Measurements from ENCODE around the gene MRPL24. TPM values are rescaled to one million over a fixed set of nuclear protein-coding genes. Genes with fewer than 3 reads are reported as not detected.

The MRPL24 gene
- total and polyA plus RNA-seq, 2 of the 8 experiments (the other 6 are each of a cell fraction or from before 2014, with no cell fraction given): 29.7 to 35.2 TPM

GRCh38 chr1:156751757-156752481 is 11.0 kb upstream of the MRPL24 start (continued):
- TF ChIP-seq, protein P1, sequence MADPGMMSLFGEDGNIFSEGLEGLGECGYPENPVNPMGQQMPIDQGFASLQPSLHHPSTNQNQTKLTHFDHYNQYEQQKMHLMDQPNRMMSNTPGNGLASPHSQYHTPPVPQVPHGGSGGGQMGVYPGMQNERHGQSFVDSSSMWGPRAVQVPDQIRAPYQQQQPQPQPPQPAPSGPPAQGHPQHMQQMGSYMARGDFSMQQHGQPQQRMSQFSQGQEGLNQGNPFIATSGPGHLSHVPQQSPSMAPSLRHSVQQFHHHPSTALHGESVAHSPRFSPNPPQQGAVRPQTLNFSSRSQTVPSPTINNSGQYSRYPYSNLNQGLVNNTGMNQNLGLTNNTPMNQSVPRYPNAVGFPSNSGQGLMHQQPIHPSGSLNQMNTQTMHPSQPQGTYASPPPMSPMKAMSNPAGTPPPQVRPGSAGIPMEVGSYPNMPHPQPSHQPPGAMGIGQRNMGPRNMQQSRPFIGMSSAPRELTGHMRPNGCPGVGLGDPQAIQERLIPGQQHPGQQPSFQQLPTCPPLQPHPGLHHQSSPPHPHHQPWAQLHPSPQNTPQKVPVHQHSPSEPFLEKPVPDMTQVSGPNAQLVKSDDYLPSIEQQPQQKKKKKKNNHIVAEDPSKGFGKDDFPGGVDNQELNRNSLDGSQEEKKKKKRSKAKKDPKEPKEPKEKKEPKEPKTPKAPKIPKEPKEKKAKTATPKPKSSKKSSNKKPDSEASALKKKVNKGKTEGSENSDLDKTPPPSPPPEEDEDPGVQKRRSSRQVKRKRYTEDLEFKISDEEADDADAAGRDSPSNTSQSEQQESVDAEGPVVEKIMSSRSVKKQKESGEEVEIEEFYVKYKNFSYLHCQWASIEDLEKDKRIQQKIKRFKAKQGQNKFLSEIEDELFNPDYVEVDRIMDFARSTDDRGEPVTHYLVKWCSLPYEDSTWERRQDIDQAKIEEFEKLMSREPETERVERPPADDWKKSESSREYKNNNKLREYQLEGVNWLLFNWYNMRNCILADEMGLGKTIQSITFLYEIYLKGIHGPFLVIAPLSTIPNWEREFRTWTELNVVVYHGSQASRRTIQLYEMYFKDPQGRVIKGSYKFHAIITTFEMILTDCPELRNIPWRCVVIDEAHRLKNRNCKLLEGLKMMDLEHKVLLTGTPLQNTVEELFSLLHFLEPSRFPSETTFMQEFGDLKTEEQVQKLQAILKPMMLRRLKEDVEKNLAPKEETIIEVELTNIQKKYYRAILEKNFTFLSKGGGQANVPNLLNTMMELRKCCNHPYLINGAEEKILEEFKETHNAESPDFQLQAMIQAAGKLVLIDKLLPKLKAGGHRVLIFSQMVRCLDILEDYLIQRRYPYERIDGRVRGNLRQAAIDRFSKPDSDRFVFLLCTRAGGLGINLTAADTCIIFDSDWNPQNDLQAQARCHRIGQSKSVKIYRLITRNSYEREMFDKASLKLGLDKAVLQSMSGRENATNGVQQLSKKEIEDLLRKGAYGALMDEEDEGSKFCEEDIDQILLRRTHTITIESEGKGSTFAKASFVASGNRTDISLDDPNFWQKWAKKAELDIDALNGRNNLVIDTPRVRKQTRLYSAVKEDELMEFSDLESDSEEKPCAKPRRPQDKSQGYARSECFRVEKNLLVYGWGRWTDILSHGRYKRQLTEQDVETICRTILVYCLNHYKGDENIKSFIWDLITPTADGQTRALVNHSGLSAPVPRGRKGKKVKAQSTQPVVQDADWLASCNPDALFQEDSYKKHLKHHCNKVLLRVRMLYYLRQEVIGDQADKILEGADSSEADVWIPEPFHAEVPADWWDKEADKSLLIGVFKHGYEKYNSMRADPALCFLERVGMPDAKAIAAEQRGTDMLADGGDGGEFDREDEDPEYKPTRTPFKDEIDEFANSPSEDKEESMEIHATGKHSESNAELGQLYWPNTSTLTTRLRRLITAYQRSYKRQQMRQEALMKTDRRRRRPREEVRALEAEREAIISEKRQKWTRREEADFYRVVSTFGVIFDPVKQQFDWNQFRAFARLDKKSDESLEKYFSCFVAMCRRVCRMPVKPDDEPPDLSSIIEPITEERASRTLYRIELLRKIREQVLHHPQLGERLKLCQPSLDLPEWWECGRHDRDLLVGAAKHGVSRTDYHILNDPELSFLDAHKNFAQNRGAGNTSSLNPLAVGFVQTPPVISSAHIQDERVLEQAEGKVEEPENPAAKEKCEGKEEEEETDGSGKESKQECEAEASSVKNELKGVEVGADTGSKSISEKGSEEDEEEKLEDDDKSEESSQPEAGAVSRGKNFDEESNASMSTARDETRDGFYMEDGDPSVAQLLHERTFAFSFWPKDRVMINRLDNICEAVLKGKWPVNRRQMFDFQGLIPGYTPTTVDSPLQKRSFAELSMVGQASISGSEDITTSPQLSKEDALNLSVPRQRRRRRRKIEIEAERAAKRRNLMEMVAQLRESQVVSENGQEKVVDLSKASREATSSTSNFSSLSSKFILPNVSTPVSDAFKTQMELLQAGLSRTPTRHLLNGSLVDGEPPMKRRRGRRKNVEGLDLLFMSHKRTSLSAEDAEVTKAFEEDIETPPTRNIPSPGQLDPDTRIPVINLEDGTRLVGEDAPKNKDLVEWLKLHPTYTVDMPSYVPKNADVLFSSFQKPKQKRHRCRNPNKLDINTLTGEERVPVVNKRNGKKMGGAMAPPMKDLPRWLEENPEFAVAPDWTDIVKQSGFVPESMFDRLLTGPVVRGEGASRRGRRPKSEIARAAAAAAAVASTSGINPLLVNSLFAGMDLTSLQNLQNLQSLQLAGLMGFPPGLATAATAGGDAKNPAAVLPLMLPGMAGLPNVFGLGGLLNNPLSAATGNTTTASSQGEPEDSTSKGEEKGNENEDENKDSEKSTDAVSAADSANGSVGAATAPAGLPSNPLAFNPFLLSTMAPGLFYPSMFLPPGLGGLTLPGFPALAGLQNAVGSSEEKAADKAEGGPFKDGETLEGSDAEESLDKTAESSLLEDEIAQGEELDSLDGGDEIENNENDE (IDR thresholded peaks at IDR 0.05; ENCODE audit: insufficient replicate concordance, low read length): no peak
- TF ChIP-seq RFX5 (IDR thresholded peaks at IDR 0.05; ENCODE audit: borderline replicate concordance, low read depth, low read length) (no peak), TBP (IDR thresholded peaks at IDR 0.05; ENCODE audit: low read depth, low read length) (peak; percentile 50), EZH2 (IDR thresholded peaks at IDR 0.05; ENCODE audit: low read depth, low read length, severe bottlenecking) (no peak), ASH2L (IDR thresholded peaks at IDR 0.05; ENCODE audit: low read length) (peak; percentile 84), SP4 (IDR thresholded peaks at IDR 0.05; ENCODE audit: low read length) (no peak), BACH1 (IDR thresholded peaks at IDR 0.05; ENCODE audit: low read length) (peak; percentile 50), CBX8 (IDR thresholded peaks at IDR 0.05; ENCODE audit: borderline replicate concordance, low read depth, low read length) (no peak), EP300 (IDR thresholded peaks at IDR 0.05; ENCODE audit: borderline replicate concordance in 1 of 2, low read depth in 2 of 2, low read length in 2 of 2) (peak in 1 of 2 experiments; percentile 84; a peak in 1 of 3 replicates)
- TF ChIP-seq, protein P2, sequence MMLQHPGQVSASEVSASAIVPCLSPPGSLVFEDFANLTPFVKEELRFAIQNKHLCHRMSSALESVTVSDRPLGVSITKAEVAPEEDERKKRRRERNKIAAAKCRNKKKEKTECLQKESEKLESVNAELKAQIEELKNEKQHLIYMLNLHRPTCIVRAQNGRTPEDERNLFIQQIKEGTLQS (IDR thresholded peaks at IDR 0.05; ENCODE audit: insufficient read depth, low read depth, low read length): no peak

All from H1 (cell line).